CD4-positive, alpha-beta memory T cell (primary cell): ENCODE results near the gene DNAH6. TPM values are rescaled to one million over a fixed set of nuclear protein-coding genes. Genes with fewer than 3 reads are reported as not detected.
A peak's percentile ranks its signal among the peaks of the same experiment; 100 is the strongest.

Source experiments
- CTCF ChIA-PET: fragments of 350-600 bp; sonication (Branson Sonifier 250); formaldehyde crosslinking; loops from one replicate; lab custom pipeline; 2021; ENCODE audit warnings: inconsistent platforms; ENCODE audit not compliant: partially characterized antibody; lab: Charles Lee
- POLR2A ChIA-PET: fragments of 350-600 bp; sonication (Branson Sonifier 250); formaldehyde crosslinking; loops from one replicate; lab custom pipeline; 2021; ENCODE audit not compliant: partially characterized antibody; lab: Charles Lee
- DNase-seq, 5 donors: peaks; one replicate each; pipeline versions ENCODE4 v3.0.0 to v3.0.0-alpha.2; 2020 to 2022; ENCODE audit warnings: mixed read lengths in 1 of 5
- H3K27ac ChIP-seq: one replicate; pipeline ENCODE4 v1.7.0; 2013; ENCODE audit warnings: low read depth, low read length
- H3K27me3 ChIP-seq: 2 replicates; pipeline ENCODE4 v1.7.0; 2013; ENCODE audit warnings: mild to moderate bottlenecking, low read length, moderate library complexity; ENCODE audit not compliant: insufficient read depth
- H3K36me3 ChIP-seq: 2 replicates; pipeline ENCODE4 v1.7.0; 2013; ENCODE audit warnings: mild to moderate bottlenecking, low read length, moderate library complexity; ENCODE audit not compliant: insufficient read depth
- H3K4me1 ChIP-seq: 2 replicates; pipeline ENCODE4 v1.7.0; 2013; ENCODE audit warnings: mild to moderate bottlenecking, low read length, moderate library complexity; ENCODE audit not compliant: insufficient read depth
- H3K4me3 ChIP-seq, 2 donors: one replicate each; pipeline ENCODE4 v1.7.0; 2013; ENCODE audit warnings: low read length in 2 of 2, mild to moderate bottlenecking in 1 of 2
- H3K9me3 ChIP-seq, 2 donors: one replicate each; pipeline ENCODE4 v1.7.0; 2013; ENCODE audit warnings: low read length in 2 of 2, control low read depth in 1 of 2; ENCODE audit not compliant: control insufficient read depth in 1 of 2
- H3K27ac Mint-ChIP-seq, 7 donors: one replicate each; pipeline ENCODE4 v1.8.0; 2020 to 2021; ENCODE audit warnings: mixed read lengths in 7 of 7, mild to moderate bottlenecking in 6 of 7, inconsistent platforms in 3 of 7, moderate library complexity in 3 of 7
- H3K27me3 Mint-ChIP-seq, 2 donors: one replicate each; pipeline ENCODE4 v1.8.0; 2020 to 2021; ENCODE audit warnings: mixed read lengths in 2 of 2
- H3K36me3 Mint-ChIP-seq, 2 donors: one replicate each; pipeline ENCODE4 v1.8.0; 2020 to 2021; ENCODE audit warnings: mixed read lengths in 2 of 2, inconsistent platforms in 1 of 2, mild to moderate bottlenecking in 1 of 2
- H3K4me1 Mint-ChIP-seq, 4 donors: one replicate each; pipeline ENCODE4 v1.8.0; 2020 to 2021; ENCODE audit warnings: mixed read lengths in 4 of 4, mild to moderate bottlenecking in 1 of 4
- H3K4me3 Mint-ChIP-seq, 8 donors: one replicate each; pipeline ENCODE4 v1.8.0; 2020 to 2021; ENCODE audit warnings: mixed read lengths in 8 of 8, mild to moderate bottlenecking in 7 of 8, moderate library complexity in 6 of 8, inconsistent platforms in 3 of 8
- H3K9me3 Mint-ChIP-seq, 8 donors: one replicate each; pipeline ENCODE4 v1.8.0; 2020 to 2021; ENCODE audit warnings: mixed read lengths in 8 of 8, mild to moderate bottlenecking in 5 of 8, inconsistent platforms in 3 of 8, moderate library complexity in 1 of 8
- intact Hi-C: fragments of 100-400 bp; cut with micrococcal nuclease; formaldehyde crosslinking; loops from one replicate; pipeline ENCODE4 v1.15.1; 2023
- polyA plus RNA-seq, 2 donors: library from polyadenylated mRNA; unstranded; fragments of 300-500 nt; fragmentation: Illumina TruSeq; gene quantifications; one replicate each; pipeline ENCODE4 v1.2.3, GENCODE V29; 2021
- total RNA-seq, 2 experiments: library from RNA; stranded (reverse); gene quantifications; one replicate each; pipeline ENCODE4 v1.2.3, GENCODE V29; 2021

DNAH6 gene
- total and polyA plus RNA-seq, 4 experiments from 2014 or later, result 0.22 to 2.9 (median 1.2) TPM

DNA sequence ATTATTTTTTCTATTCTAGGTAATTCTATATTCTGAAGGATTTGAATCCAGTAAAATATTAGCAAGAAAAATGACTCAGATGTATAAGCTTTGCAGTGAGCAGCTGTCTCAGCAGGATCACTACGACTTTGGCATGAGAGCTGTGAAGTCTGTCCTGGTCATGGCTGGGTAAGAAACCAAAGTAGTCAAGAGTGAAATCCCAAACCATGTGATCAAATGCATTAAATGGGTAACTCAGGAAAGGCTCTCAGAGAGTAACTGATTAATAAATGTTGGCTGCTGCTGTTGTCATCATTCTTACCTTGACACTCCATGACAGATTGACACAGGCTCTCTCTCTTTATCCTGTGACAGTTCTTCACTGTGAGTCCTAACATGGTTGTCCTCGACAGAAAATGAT is 124.1 kb downstream of the DNAH6 start:
- H3K9me3 ChIP-seq, result no peaks in the 10 kb centered on the region
- H3K4me1 Mint-ChIP-seq, result peaks cover 0 to 11% (median 7%) of the 10 kb centered on the region in 4 donors
- no peak overlapping the region for H3K4me3 Mint-ChIP-seq
- H3K36me3 ChIP-seq, result no peaks in the 10 kb centered on the region
- H3K27ac Mint-ChIP-seq, result no peak overlapping the region
- peaks cover 2 to 16% (median 7%) of the 10 kb centered on the region in 8 donors for H3K9me3 Mint-ChIP-seq
- intact Hi-C loops, result no loop called here
- POLR2A ChIA-PET, result no interaction called here
- H3K27me3 Mint-ChIP-seq, result no peaks in the 10 kb centered on the region
- no peak overlapping the region for H3K27ac ChIP-seq
- no peaks in the 10 kb centered on the region for H3K27me3 ChIP-seq
- DNase-seq, result no peak
- CTCF ChIA-PET, result interaction anchor here (0.9 kb wide), 1 partner anchor 9 kb away, joined by 3 read pairs; no protein-coding TSS in a partner anchor
- H3K4me3 ChIP-seq, result no peak overlapping the region
- H3K36me3 Mint-ChIP-seq, result peaks cover 2 to 10% of the 10 kb centered on the region in 2 donors
- H3K4me1 ChIP-seq, result no peaks in the 10 kb centered on the region

DNA sequence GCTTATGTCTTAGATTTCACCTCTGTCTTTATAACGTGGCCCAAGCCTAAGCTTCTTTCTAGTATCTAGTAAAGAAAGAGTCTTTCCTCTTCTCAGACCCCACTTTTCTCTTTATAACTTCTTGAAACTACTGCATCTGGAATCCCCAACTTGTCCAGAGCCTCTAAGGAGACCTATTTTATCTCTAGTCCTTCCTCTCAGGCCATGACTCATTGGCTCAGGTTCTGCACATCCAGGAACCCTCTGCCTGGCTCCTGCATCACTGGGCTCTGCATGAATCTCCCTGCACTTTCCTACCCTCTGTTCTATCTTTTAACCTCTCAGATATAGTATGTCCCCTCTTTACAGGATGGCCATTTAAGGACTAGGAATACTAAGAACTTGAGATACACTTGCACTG is 124.7 kb downstream of the DNAH6 start:
- no peaks in the 10 kb centered on the region for H3K9me3 ChIP-seq
- H3K36me3 ChIP-seq, result no peaks in the 10 kb centered on the region
- Mint-ChIP-seq H3K27me3 (no peaks in the 10 kb centered on the region), H3K36me3 (peaks cover 3 to 10% of the 10 kb centered on the region in 2 donors), H3K9me3 (peaks cover 2 to 16% (median 8%) of the 10 kb centered on the region in 8 donors), H3K27ac (peak overlapping the region in 2 of 7 donors; percentile 1 to 13), H3K4me1 (peaks cover 0 to 11% (median 3%) of the 10 kb centered on the region in 4 donors), H3K4me3 (no peak overlapping the region)
- intact Hi-C loops, result no loop called here
- ChIA-PET POLR2A (no interaction called here), CTCF (no interaction called here)
- no peaks in the 10 kb centered on the region for H3K4me1 ChIP-seq
- H3K4me3 ChIP-seq, result no peak overlapping the region
- no peak for DNase-seq
- H3K27me3 ChIP-seq, result no peaks in the 10 kb centered on the region
- H3K27ac ChIP-seq, result no peak overlapping the region

DNA sequence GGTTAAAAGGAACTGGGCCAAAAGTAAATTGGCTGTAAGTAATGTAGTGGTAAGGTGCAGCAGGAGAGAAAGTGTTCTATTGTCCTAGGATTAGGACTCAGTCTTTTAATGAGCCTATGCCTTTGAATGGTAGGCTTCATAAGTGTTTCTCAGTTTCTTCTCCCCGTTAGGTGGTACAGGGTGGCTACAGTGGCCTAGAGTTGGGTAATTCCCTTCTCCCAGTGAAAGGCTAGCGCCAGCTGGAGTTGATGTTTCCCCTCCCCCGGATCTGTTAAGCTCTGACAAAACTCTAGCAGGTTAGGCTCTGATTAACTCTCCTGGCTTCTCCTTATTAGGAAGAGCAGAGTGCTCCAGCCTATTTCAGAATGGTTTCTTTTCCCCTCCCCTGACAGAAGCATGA is 127.7 kb downstream of the DNAH6 start:
- no peak overlapping the region for H3K27ac Mint-ChIP-seq
- POLR2A ChIA-PET, result interaction anchor here (1.3 kb wide), 1 partner anchor 139 kb away, joined by 3 read pairs; no protein-coding TSS in a partner anchor
- intact Hi-C loops, result no loop called here

GRCh38 chr2:84646514-84646913 is 130.2 kb downstream of the DNAH6 start:
- H3K27ac Mint-ChIP-seq, result peak overlapping the region in 1 of 7 donors; percentile 2
- intact Hi-C loops, result no loop called here
- H3K4me3 ChIP-seq, result no peak overlapping the region
- DNase-seq, result no peak
- H3K9me3 Mint-ChIP-seq, result peaks cover 2 to 16% (median 10%) of the 10 kb centered on the region in 8 donors
- peaks cover 3 to 10% of the 10 kb centered on the region in 2 donors for H3K36me3 Mint-ChIP-seq
- H3K4me1 Mint-ChIP-seq, result peaks cover 25 to 49% (median 39%) of the 10 kb centered on the region in 4 donors
- POLR2A ChIA-PET, result no interaction called here
- H3K4me3 Mint-ChIP-seq, result no peak overlapping the region
- H3K36me3 ChIP-seq, result no peaks in the 10 kb centered on the region
- no peaks in the 10 kb centered on the region for H3K27me3 Mint-ChIP-seq
- H3K9me3 ChIP-seq, result no peaks in the 10 kb centered on the region
- no peaks in the 10 kb centered on the region for H3K27me3 ChIP-seq
- peaks cover 31% of the 10 kb centered on the region for H3K4me1 ChIP-seq
- no peak overlapping the region for H3K27ac ChIP-seq
- CTCF ChIA-PET, result interaction anchor here (1.1 kb wide), 1 partner anchor 11 kb away, joined by 3 read pairs; no protein-coding TSS in a partner anchor

More for the DNA sequence above, 127.7 kb downstream of the DNAH6 start:
- H3K36me3 ChIP-seq, result no peaks in the 10 kb centered on the region
- Mint-ChIP-seq H3K27me3 (no peaks in the 10 kb centered on the region), H3K9me3 (peaks cover 2 to 16% (median 11%) of the 10 kb centered on the region in 8 donors), H3K4me1 (peaks cover 7 to 24% (median 17%) of the 10 kb centered on the region in 4 donors), H3K4me3 (no peak overlapping the region), H3K36me3 (peaks cover 3 to 10% of the 10 kb centered on the region in 2 donors)
- CTCF ChIA-PET, result no interaction called here
- H3K4me1 ChIP-seq, result peaks cover 5% of the 10 kb centered on the region
- no peaks in the 10 kb centered on the region for H3K9me3 ChIP-seq
- no peaks in the 10 kb centered on the region for H3K27me3 ChIP-seq
- no peak overlapping the region for H3K4me3 ChIP-seq
- no peak overlapping the region for H3K27ac ChIP-seq
- DNase-seq, result no peak

- Histone ChIP-seq H3K27me3 (no peaks in the 10 kb centered on the region), H3K4me1 (peaks cover 38% of the 10 kb centered on the region), H3K4me3 (no peak overlapping the region), H3K36me3 (no peaks in the 10 kb centered on the region), H3K27ac (no peak overlapping the region), H3K9me3 (no peaks in the 10 kb centered on the region)
- ChIA-PET POLR2A (no interaction called here), CTCF (interaction anchor here (0.7 to 1.1 kb wide), 2 partner anchors 10 to 17 kb away, joined by 3 read pairs; no protein-coding TSS in a partner anchor)
- intact Hi-C loops, result no loop called here
- H3K4me3 Mint-ChIP-seq, result no peak overlapping the region
- H3K36me3 Mint-ChIP-seq, result peaks cover 3 to 10% of the 10 kb centered on the region in 2 donors
- peaks cover 30 to 57% (median 41%) of the 10 kb centered on the region in 4 donors for H3K4me1 Mint-ChIP-seq
- H3K9me3 Mint-ChIP-seq, result peaks cover 2 to 16% (median 10%) of the 10 kb centered on the region in 8 donors
- DNase-seq, result no peak
- no peaks in the 10 kb centered on the region for H3K27me3 Mint-ChIP-seq
- no peak overlapping the region for H3K27ac Mint-ChIP-seq
These were observed 131.0 kb downstream of the DNAH6 start for GRCh38 chr2:84647267-84647666.

DNA sequence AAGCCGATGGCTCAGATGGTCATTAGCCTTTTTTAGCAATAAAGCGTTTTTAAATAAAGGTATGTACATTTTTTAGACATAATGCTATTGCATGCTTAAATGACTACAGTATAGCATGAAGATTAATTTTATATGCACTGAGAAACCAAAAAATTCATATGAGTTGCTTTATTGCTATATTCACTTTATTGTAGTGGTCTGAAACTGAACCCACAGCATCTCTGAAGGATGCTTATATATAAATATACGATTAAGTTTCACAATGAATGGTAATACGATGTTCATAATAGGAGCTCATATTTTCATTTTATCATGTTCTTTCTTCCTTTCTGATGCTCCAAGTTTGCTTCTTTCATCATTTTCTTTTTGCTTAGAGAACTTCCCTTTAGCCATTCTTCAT is 132.8 kb downstream of the DNAH6 start:
- no peak overlapping the region for H3K4me3 ChIP-seq
- Mint-ChIP-seq H3K27ac (peak overlapping the region in 2 of 7 donors; percentile 6 to 17), H3K36me3 (peaks cover 1 to 2% of the 10 kb centered on the region in 2 donors), H3K27me3 (no peaks in the 10 kb centered on the region), H3K4me1 (peaks cover 44 to 75% (median 57%) of the 10 kb centered on the region in 4 donors), H3K4me3 (peak overlapping the region in 2 of 8 donors; percentile 8 to 69), H3K9me3 (peaks cover 0 to 10% (median 4%) of the 10 kb centered on the region in 8 donors)
- ChIA-PET POLR2A (no interaction called here), CTCF (interaction anchor here (1.2 to 1.6 kb wide), 3 partner anchors 9 to 151 kb away, joined by 3 read pairs; no protein-coding TSS in a partner anchor)
- H3K9me3 ChIP-seq, result no peaks in the 10 kb centered on the region
- H3K36me3 ChIP-seq, result no peaks in the 10 kb centered on the region
- peaks cover 54% of the 10 kb centered on the region for H3K4me1 ChIP-seq
- no peaks in the 10 kb centered on the region for H3K27me3 ChIP-seq
- H3K27ac ChIP-seq, result no peak overlapping the region
- DNase-seq, result no peak
- intact Hi-C loops, result no loop called here

GRCh38 chr2:84649487-84650142 is 133.3 kb downstream of the DNAH6 start:
- Histone ChIP-seq H3K27ac (no peak overlapping the region), H3K36me3 (no peaks in the 10 kb centered on the region), H3K27me3 (no peaks in the 10 kb centered on the region), H3K4me3 (no peak overlapping the region), H3K9me3 (no peaks in the 10 kb centered on the region), H3K4me1 (peaks cover 60% of the 10 kb centered on the region)
- Mint-ChIP-seq H3K9me3 (peaks cover 0 to 10% (median 4%) of the 10 kb centered on the region in 8 donors), H3K36me3 (peaks cover 1 to 2% of the 10 kb centered on the region in 2 donors), H3K27me3 (no peaks in the 10 kb centered on the region), H3K4me3 (peak overlapping the region in 6 of 8 donors; percentile 14 to 72 (median 31)), H3K4me1 (peaks cover 49 to 80% (median 62%) of the 10 kb centered on the region in 4 donors), H3K27ac (peak overlapping the region in 6 of 7 donors; percentile 9 to 34 (median 15))
- intact Hi-C loops, result loop anchor here (5.0 kb wide), 1 partner anchor 48 kb away; no protein-coding TSS in a partner anchor
- CTCF ChIA-PET, result interaction anchor here (1.2 to 1.6 kb wide), 3 partner anchors 10 to 152 kb away, joined by 3 read pairs; no protein-coding TSS in a partner anchor
- peak in 4 of 5 donors; percentile 11 to 28 (median 18) for DNase-seq
- POLR2A ChIA-PET, result no interaction called here
